ENCODE measurements around the gene TULP4. TPM values are rescaled to one million over a fixed set of nuclear protein-coding genes. Genes with fewer than 3 reads are reported as not detected.

The TULP4 gene
- 28.1 and 29.5 TPM in 2 replicates for polyA plus RNA-seq (2013)

DNA sequence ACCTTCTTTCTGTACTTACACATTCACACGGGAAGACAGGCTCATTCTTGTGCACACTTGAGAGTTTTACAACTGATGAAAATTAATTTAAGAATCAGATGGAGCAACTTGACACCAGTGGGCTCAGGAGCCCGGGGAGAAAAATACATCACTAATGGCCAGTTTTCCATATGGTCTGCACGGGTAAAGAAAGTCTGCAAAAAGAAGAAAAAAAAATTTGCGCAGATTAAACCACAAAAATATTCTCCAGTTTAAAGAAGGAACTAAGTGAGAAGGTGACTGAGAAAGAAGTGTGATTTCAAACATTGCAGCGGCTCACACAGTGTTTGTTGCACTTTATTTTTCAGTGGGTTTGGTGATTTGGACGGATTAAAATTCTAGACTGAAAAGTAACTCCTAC lies at the start of gene TULP4:
Gene TULP4 (plus strand): TSS at position 301 of the 400 bp plus-strand sequence. CDS start 1,552 bp downstream, outside the sequence.
- no CpG with 5 or more reads among the region's 6 CpGs for WGBS (ENCODE audit: extremely low coverage, insufficient coverage, insufficient read length)
- Histone ChIP-seq H3K27me3 (ENCODE audit: insufficient read depth, low read length) (no peaks in the 10 kb centered on the region), H3K4ac (ENCODE audit: low read depth, low read length) (no peak within 1 kb of the TSS), H2BK120ac (ENCODE audit: insufficient read depth, low read length, poor library complexity) (no peak within 1 kb of the TSS), H3K79me1 (ENCODE audit: low read length) (no peaks in the 10 kb centered on the region), H4K91ac (ENCODE audit: low read depth, low read length) (no peak within 1 kb of the TSS), H3K9me3 (ENCODE audit: insufficient read depth, low read depth, low read length) (no peaks in the 10 kb centered on the region), H3K23ac (ENCODE audit: low read length) (no peak within 1 kb of the TSS), H3K79me2 (ENCODE audit: control insufficient read depth, insufficient read depth, low read length, poor library complexity) (peaks cover 4% of the 10 kb centered on the region), H2AFZ (ENCODE audit: insufficient read depth, low read length, poor library complexity) (no peak within 1 kb of the TSS), H4K8ac (ENCODE audit: low read depth, low read length) (no peak within 1 kb of the TSS), H3K4me3 (ENCODE audit: low read depth, low read length) (no peak within 1 kb of the TSS), H3K27ac (ENCODE audit: low read depth, low read length) (no peak within 1 kb of the TSS), H3K36me3 (ENCODE audit: control insufficient read depth in 1 of 2, insufficient read depth in 2 of 2, low read length in 2 of 2) (peaks cover 22 to 26% of the 10 kb centered on the region in 2 experiments), H4K12ac (ENCODE audit: low read depth, low read length) (no peak within 1 kb of the TSS), H3K4me2 (ENCODE audit: low read length) (no peak within 1 kb of the TSS), H2AK5ac (ENCODE audit: low read length) (no peak within 1 kb of the TSS), H3K9ac (ENCODE audit: low read length) (no peak within 1 kb of the TSS), H3K4me1 (ENCODE audit: control insufficient read depth in 1 of 2, insufficient read depth in 2 of 2, low read length in 2 of 2) (no peaks in the 10 kb centered on the region), H2BK5ac (ENCODE audit: low read depth, low read length, poor library complexity) (no peak within 1 kb of the TSS), H3K18ac (ENCODE audit: low read length) (no peak within 1 kb of the TSS), H2BK12ac (ENCODE audit: low read length) (no peak within 1 kb of the TSS), H3K14ac (ENCODE audit: low read length) (no peak within 1 kb of the TSS)
- no peak for DNase-seq

DNA sequence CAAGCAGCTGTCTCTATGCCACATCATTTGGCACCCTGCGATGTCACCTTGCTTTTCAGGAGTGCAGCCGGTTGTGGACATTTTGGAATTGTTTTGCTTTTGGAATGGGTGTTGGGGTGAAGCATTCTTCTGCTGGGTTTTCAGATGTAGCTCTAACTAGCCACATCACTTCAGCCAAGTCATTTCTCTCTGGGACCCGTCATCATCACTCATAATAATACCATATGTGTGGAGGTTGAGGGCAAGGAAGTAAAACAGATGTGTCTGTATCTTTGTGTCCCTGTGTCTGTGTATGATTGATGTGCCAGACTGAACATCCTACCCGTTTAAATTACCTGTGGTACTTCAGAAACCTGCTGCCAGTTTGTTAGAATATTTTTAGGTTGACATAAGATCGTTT lies 49.5 kb upstream of the TULP4 start:
- WGBS (ENCODE audit: extremely low coverage, insufficient coverage, insufficient read length), result no CpG with 5 or more reads among the region's 5 CpGs
- Histone ChIP-seq H3K36me3 (ENCODE audit: control insufficient read depth in 1 of 2, insufficient read depth in 2 of 2, low read length in 2 of 2) (peaks cover 5 to 15% of the 10 kb centered on the region in 2 experiments), H3K27me3 (ENCODE audit: insufficient read depth, low read length) (no peaks in the 10 kb centered on the region), H2BK5ac (ENCODE audit: low read depth, low read length, poor library complexity) (no peak overlapping the region), H3K4me1 (ENCODE audit: control insufficient read depth in 1 of 2, insufficient read depth in 2 of 2, low read length in 2 of 2) (no peaks in the 10 kb centered on the region), H3K4me2 (ENCODE audit: low read length) (no peak overlapping the region), H3K4me3 (ENCODE audit: low read depth, low read length) (no peak overlapping the region), H4K91ac (ENCODE audit: low read depth, low read length) (no peak overlapping the region), H2BK12ac (ENCODE audit: low read length) (no peak overlapping the region), H3K9me3 (ENCODE audit: insufficient read depth, low read depth, low read length) (peaks cover 2% of the 10 kb centered on the region), H2BK120ac (ENCODE audit: insufficient read depth, low read length, poor library complexity) (no peak overlapping the region), H3K79me2 (ENCODE audit: control insufficient read depth, insufficient read depth, low read length, poor library complexity) (peaks cover 5% of the 10 kb centered on the region), H3K79me1 (ENCODE audit: low read length) (no peaks in the 10 kb centered on the region), H4K12ac (ENCODE audit: low read depth, low read length) (no peak overlapping the region), H4K8ac (ENCODE audit: low read depth, low read length) (no peak overlapping the region), H3K18ac (ENCODE audit: low read length) (no peak overlapping the region), H2AFZ (ENCODE audit: insufficient read depth, low read length, poor library complexity) (no peak overlapping the region), H3K23ac (ENCODE audit: low read length) (no peak overlapping the region), H3K9ac (ENCODE audit: low read length) (no peak overlapping the region), H3K27ac (ENCODE audit: low read depth, low read length) (no peak overlapping the region), H2AK5ac (ENCODE audit: low read length) (no peak overlapping the region), H3K14ac (ENCODE audit: low read length) (no peak overlapping the region), H3K4ac (ENCODE audit: low read depth, low read length) (no peak overlapping the region)
- DNase-seq, result no peak

- Histone ChIP-seq H3K18ac (ENCODE audit: low read length) (no peak overlapping the region), H3K4me1 (ENCODE audit: control insufficient read depth in 1 of 2, insufficient read depth in 2 of 2, low read length in 2 of 2) (no peaks in the 10 kb centered on the region), H2AK5ac (ENCODE audit: low read length) (no peak overlapping the region), H3K14ac (ENCODE audit: low read length) (no peak overlapping the region), H3K79me2 (ENCODE audit: control insufficient read depth, insufficient read depth, low read length, poor library complexity) (peaks cover 2% of the 10 kb centered on the region), H3K27ac (ENCODE audit: low read depth, low read length) (no peak overlapping the region), H3K23ac (ENCODE audit: low read length) (no peak overlapping the region), H2BK5ac (ENCODE audit: low read depth, low read length, poor library complexity) (no peak overlapping the region), H4K8ac (ENCODE audit: low read depth, low read length) (no peak overlapping the region), H3K79me1 (ENCODE audit: low read length) (no peaks in the 10 kb centered on the region), H3K4ac (ENCODE audit: low read depth, low read length) (no peak overlapping the region), H3K4me2 (ENCODE audit: low read length) (no peak overlapping the region), H2AFZ (ENCODE audit: insufficient read depth, low read length, poor library complexity) (no peak overlapping the region), H4K91ac (ENCODE audit: low read depth, low read length) (no peak overlapping the region), H3K9ac (ENCODE audit: low read length) (no peak overlapping the region), H3K36me3 (ENCODE audit: control insufficient read depth in 1 of 2, insufficient read depth in 2 of 2, low read length in 2 of 2) (peaks cover 6 to 15% of the 10 kb centered on the region in 2 experiments), H3K27me3 (ENCODE audit: insufficient read depth, low read length) (no peaks in the 10 kb centered on the region), H3K9me3 (ENCODE audit: insufficient read depth, low read depth, low read length) (no peaks in the 10 kb centered on the region), H4K12ac (ENCODE audit: low read depth, low read length) (no peak overlapping the region), H2BK120ac (ENCODE audit: insufficient read depth, low read length, poor library complexity) (no peak overlapping the region), H3K4me3 (ENCODE audit: low read depth, low read length) (no peak overlapping the region), H2BK12ac (ENCODE audit: low read length) (no peak overlapping the region)
- WGBS (ENCODE audit: extremely low coverage, insufficient coverage, insufficient read length), result no CpG with 5 or more reads among the region's 10 CpGs
- DNase-seq, result no peak
These were observed 48.1 kb upstream of the TULP4 start for GRCh38 chr6:158264180-158264579.

DNA sequence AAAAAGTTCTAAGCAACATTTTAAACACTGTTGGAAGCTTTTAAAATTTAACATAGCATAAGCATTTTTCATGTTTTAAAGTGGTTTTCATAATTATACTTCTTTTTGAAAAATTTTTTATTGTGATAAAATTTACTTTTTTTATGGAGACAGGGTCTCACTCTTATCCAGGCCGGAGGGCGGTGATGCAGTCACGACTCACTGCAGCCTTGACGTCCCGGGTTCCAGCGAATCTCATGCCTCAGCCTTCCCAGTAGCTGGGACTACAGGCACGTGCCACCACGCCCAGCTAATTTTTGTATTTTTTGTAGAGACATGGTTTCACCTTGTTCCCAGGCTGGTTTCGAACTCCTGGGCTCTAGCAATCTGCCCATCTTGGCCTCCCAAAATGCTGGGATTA lies 46.1 kb upstream of the TULP4 start:
- Histone ChIP-seq H3K27ac (ENCODE audit: low read depth, low read length) (no peak overlapping the region), H2AFZ (ENCODE audit: insufficient read depth, low read length, poor library complexity) (no peak overlapping the region), H3K4me2 (ENCODE audit: low read length) (no peak overlapping the region), H2BK120ac (ENCODE audit: insufficient read depth, low read length, poor library complexity) (no peak overlapping the region), H2AK5ac (ENCODE audit: low read length) (no peak overlapping the region), H4K8ac (ENCODE audit: low read depth, low read length) (no peak overlapping the region), H4K91ac (ENCODE audit: low read depth, low read length) (no peak overlapping the region), H3K4me1 (ENCODE audit: control insufficient read depth in 1 of 2, insufficient read depth in 2 of 2, low read length in 2 of 2) (no peaks in the 10 kb centered on the region), H3K9me3 (ENCODE audit: insufficient read depth, low read depth, low read length) (no peaks in the 10 kb centered on the region), H3K18ac (ENCODE audit: low read length) (no peak overlapping the region), H4K12ac (ENCODE audit: low read depth, low read length) (no peak overlapping the region), H3K36me3 (ENCODE audit: control insufficient read depth in 1 of 2, insufficient read depth in 2 of 2, low read length in 2 of 2) (peaks cover 7 to 15% of the 10 kb centered on the region in 2 experiments), H2BK12ac (ENCODE audit: low read length) (no peak overlapping the region), H3K27me3 (ENCODE audit: insufficient read depth, low read length) (no peaks in the 10 kb centered on the region), H3K4ac (ENCODE audit: low read depth, low read length) (no peak overlapping the region), H3K4me3 (ENCODE audit: low read depth, low read length) (no peak overlapping the region), H3K79me1 (ENCODE audit: low read length) (no peaks in the 10 kb centered on the region), H3K79me2 (ENCODE audit: control insufficient read depth, insufficient read depth, low read length, poor library complexity) (peaks cover 4% of the 10 kb centered on the region), H2BK5ac (ENCODE audit: low read depth, low read length, poor library complexity) (no peak overlapping the region), H3K23ac (ENCODE audit: low read length) (no peak overlapping the region), H3K14ac (ENCODE audit: low read length) (no peak overlapping the region), H3K9ac (ENCODE audit: low read length) (no peak overlapping the region)
- no peak for DNase-seq
- no CpG with 5 or more reads among the region's 9 CpGs for WGBS (ENCODE audit: extremely low coverage, insufficient coverage, insufficient read length)
